GM19372 (cell line): ENCODE data around the gene ADM2.

ENCODE experiments used
- ATAC-seq: cut with Tn5 transposase; IDR thresholded peaks from one replicate; pipeline ENCODE4 v1.9.1; 2021; ENCODE audit warnings: mild to moderate bottlenecking, low read depth, moderate library complexity; ENCODE audit not compliant: unreplicated experiment

The ADM2 gene

DNA sequence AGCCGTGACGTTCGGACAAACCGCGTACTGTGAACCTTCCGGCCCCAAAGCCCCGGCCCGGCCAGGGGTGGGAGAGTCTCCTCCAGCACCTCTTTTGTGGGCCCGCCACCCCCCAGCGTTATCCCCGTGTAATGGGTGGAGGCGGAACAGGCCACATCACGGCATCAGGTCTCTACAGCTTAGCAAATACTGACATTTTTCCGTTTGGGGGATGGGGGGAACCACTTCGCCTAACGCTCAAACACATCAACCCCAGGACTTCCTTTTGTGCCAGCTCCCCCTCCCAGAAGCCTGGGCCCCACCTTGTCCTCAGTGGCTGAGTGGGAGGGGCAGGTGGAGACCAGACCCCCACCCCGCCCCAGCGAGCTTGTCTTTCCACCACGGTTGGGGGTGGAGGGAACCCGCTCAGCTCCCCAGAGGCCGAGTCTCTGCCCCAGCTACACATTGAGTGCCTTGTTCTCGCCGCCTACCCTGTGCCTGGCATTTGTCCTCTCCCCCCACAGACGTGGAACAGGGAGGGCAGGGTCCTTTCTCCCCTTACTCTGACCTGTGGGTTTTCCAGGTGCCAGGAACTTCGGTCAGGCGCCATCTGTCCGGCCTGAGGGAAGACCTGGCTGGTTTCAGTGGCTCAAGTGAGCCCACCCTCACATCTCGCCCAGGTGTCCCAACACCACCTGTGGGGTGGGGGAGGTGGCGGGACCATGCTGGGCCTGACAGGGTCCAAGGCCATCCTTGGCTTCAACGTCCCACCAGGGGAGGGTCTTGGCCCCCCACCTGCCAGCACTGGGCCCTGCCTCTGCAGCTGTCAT lies 36.1 kb upstream of the ADM2 start:
- no peak for ATAC-seq

DNA sequence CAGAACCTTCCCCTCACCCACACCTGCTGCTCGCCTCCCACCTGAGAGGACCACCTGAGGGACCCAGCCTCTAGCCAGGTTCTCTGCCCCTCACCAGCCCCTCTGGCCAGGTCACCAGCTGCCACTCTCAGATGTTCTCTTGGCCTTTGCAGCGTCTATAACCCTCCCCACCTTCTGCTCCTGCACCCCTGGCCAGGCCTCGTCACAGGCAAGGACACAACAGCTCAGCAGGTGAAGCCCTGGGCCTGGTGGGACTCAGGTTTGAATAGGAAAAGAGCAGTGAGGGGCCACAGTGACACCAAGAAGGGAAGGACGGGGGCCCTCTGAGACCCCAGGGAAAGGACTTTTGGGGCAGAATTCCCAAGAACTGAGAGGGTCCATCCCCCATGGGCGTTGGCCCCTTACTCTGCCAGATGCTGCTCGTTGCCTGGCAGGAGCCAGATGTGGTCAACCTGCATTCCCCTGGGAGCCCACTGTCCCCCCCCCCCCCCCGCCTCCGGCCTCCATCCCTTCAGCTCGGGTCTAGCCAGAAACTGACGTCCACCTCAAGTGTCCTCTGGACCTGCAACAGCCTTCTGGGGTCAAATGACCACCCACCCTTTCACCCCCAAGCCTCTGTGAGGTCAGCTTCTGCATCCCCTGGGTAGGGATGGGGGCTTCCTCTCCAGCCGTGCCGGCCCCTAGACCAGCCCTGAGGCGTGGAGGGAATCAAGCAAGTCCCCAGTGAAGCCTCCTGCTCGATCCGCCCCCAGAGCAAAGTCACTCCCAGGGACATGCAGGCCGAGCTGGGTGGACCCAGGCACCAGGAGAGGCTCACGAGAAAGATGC lies 35.2 kb upstream of the ADM2 start:
- no peak for ATAC-seq

DNA sequence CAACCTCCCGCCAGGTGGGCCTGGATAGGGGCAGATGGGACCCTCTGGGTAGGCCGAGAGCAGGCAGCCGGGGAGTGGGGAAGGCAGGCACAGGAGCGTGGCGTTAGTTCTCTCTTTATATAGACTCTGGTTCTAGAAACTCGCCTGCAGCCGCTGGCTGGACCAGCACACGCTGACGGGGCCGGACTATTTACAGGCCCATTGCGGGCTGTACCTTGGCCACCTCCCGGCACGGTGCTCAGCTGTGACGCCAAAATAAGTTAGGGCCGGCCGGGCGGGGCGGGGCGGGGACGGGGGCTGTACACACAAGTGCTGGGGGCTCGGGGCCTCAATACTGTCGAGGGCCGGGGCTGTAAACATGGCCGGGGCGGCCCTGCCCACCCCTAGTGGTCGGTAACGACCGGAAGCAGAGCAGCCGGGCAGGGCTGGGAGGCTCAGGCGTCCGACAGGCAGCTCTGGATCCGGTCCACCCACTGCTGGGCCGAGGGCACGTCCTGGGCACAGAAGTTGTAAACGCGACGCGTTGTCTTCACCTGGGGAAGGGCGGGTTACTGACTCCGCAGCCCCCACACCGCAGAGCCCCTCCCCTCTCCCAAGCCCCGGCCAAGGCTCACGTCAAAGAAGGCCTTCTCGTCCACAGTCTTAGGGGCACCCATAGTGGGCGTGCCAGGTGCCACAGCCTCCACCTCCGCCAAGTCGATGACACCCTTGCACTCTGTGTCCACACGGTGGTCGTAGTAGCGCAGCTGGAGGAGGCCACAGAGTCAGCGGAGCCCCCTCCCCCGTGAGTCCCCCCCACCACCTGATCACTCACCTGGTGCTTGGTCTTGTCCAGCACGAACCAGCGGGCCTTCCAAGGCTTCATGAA lies 34.4 kb upstream of the ADM2 start:
- ATAC-seq: no peak

DNA sequence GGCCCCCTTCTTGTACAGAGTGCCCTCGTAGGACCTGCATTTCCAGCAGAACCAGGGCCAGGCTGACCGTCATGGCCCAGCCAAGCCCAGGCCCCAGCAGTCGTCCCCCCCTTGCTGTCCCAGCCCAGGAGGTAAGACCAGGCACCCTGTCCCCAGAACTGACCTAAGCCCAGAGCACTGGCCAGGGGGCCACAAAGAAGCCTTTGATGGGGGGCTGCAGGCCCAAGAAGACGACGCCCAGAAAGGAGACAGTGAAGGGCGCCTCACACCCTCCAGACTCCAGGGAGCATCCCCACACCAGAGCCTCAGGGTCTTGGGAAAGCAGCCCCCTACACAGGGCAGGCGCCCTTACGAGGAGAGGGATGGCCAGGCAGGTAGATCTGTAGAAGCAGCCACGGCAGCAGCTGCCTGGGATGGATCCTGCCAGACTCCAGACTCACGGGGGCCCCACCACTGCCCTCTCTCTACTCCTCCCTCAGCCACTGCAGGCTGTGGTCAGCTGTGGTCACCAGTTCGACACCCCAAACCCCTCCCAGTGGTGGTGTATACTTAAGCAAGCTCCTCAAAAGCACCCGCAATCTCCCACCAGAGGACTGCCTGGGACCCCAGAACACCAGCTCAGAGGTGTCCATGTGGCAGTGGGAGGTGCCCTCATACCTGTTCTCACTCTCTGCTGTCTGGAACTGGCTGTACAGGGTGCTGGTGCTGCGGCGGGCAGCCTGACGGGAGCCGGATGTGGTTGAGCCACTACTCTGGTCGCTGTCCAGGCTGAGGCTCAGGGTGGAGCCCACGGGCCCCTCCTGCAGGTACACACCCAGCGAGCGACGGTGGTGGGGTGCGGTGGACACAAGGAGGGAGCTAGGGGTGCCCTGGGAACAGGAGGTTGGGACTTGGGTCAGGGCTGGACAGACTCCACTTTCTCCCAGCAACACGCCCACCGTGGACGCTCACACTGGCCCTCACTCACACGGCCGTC lies 33.5 kb upstream of the ADM2 start:
- ATAC-seq: no peak

DNA sequence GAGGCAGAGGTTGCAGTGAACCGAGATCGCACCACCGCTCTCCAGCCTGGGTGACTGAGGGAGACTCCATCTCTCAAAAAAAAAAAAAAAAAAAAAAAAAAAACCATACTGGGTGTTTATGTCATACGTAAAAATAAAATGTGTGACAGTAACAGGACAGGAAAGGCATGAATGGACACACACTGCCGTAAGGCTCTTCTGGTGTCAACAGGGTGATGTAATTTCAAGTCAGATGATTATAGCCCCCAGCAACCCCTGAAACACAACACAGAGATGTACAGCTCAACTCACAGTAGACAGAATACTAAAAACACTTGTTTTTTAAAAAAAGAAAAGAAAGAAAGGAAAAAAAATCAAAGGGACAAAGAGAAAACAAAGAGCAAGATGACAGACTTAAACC lies 28.7 kb upstream of the ADM2 start:
- ATAC-seq: no peak

DNA sequence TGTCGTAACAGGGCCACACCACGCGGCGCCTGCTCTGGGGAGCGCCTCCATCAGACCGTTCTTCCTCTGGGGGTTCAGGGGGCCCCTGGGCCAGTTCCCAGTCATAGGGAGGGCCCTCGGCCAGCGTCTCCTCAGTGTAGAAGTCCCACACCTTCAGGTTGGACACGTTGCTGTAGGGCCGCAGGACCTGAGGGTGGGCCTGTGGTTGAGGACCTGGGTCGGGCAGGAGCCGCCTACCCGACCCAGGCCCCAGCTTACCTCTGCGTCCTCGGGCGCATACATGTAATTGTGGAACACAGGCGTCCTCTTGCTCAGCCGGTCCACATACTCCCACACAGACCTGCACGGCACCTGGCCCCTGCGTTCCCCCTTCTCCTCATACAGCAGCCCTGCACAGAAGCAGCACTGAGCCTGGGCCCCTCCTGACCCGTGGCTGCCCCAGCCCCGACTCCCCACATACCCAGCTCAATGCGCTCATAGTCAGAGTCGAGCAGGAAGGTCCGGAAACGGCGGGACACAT lies 26.7 kb upstream of the ADM2 start:
- ATAC-seq: no peak

DNA sequence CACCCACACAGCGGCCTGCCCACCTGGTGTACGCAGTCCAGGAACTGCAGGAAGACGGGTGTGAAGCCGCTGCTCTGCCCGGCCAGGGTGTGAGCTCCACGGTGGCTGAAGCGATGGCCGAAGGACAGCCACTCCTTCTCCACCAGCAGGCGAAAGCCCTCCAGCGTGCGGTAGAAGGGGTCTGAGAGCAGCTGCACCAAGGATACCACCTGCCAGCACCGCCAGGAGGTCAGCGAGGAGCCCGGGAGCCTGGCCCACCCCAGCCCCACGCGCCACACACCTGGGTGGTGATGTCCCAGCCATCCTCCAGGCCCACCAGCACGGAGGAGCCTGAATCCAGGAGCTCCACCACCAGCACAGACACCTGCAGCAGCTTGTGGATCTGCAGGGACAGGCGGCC lies 26.1 kb upstream of the ADM2 start:
- ATAC-seq: no peak

DNA sequence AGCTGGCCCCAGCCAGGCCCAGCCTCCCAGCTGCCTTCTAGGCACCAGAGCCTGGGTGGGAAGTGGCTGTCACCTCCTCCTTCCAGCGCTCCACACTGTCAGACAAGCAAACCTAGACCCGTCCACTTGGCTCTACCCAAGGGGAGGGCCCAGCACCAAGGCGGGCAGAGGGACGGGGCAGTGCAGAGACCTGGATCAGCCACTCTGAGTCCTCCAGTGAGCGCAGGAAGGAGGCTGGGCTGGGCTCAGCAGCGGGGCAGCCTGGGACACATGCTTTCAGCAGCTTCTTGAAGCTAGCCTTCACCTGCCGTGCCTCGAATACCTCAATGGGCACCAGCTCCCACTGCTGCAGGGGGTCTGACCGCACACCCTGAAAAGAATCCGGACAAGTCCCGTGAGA lies 25.3 kb upstream of the ADM2 start:
- ATAC-seq: no peak

DNA sequence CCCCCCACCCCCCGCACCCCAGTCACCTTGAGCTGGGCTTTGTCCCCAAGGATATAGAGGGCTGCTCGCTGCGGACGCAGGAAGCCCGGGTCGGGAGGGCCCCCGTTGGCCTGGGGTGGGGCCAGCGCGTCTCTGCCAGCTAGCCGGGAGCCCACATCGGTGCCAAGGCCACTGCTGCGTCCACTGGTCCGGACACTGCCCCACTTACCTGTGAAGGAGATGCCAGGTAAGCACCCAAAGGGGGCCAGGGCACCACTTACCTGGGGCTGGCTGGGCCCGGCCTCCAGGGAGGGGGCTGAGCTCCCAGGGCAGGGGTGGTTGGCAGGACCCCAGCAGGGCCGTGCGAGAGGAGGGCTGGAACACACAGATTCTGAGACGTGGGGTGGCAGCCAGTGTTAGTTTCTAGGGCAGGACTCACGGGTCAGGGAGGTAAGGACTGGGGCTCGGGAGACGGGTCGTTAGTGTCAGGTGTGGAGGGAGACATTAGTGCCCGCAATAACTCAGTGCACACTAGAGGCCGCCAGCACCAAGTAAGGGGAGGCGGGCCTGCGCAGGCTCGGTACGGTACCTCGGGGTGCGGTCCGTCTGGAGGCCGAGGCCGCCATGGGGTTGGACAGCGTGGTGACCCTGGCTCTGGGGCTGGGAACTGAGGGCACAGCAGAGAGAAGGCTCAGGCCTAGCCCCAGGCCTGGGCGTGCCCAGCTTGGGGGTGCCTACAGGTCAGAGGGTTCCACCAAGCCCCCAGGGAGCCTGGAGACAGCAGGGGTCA lies 24.7 kb upstream of the ADM2 start:
- no peak for ATAC-seq

DNA sequence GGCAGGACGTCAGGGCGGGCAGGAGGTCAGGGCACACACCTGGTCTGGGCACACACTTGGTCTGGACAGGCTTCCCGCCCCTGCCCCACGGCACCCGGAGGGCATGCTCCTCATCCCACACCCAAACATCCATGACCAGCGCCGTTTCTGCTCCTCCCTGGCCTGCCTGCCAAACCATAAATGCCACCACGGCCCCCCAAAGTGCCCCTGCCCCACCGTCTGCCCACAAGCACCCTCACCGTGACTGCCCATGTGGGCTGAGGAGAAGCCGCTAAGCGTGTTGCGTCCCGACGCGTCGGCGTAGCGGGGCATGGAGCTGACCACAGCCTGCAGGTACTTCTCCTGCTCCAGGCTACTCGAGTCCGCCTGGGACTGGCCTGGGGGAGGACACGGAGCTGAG lies 22.3 kb upstream of the ADM2 start:
- no peak for ATAC-seq

DNA sequence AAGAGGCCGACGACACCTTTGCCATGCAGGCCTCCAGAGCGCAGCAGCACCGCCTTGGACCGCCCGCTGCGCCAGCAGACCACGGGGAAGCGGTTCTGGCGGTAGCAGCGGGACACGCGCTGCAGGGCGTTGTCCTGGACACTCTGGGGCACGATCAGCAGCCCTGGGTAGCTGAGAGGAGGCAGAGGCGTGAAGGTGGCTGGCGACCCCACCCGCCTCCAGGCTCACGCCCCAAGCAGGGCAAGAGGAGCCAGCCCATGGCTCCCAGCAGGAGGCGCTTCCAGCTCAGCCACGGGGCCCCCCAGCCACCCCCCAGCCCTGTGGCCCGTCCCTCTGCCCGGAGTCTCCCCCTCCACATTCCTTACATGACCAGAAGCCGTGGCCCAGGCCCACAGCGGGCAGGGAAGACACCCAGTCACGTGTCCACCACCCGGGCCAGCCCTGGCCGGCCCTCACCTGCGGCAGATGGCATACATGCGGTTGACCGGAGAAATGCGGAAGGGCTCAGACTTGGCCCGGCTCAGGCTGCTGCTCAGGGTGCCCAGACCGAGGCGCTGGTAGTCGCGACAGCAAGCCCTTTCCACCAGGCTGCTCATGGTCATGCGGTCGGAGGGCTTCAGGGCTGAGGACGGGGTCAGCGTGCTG lies 21.7 kb upstream of the ADM2 start:
- no peak for ATAC-seq

DNA sequence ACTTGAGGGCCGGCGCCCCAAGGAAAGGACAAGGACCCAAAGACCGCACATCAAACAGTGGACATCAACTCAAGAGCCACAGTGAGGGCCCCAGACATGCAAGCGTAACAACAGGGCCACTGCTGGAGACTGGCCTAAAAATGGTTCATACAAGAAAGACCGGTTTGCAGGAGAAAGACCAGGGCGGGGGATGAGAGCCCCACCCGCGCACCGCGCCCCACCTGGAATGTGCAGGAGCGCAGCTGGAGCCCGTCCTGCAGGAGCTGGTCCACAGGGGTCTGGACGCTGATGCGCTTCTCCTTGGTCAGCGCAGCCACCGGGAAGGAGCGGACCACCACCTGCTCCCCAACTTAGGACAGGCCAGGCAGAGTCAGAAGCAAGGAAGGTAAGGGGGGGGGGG lies 20.4 kb upstream of the ADM2 start:
- no peak for ATAC-seq

DNA sequence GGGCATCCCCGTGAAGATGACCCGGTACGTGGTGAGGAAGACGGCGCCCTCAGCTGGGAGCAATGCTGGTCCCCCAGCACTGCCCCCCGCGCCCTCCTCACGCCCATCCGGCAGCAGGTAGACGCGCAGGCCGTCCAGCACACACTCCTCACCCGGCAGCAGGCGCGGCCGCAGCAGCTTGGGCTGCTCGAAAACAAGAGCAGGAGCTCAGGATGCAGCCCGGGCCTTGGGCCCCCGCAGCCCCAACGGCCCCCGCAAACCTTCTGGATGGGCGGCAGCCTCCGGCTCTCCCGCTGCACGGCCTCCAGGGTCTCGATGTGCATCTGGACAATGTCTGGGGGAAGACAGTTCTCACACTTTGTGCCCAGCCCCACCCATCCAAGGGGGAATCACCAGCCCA lies 19.8 kb upstream of the ADM2 start:
- no peak for ATAC-seq

DNA sequence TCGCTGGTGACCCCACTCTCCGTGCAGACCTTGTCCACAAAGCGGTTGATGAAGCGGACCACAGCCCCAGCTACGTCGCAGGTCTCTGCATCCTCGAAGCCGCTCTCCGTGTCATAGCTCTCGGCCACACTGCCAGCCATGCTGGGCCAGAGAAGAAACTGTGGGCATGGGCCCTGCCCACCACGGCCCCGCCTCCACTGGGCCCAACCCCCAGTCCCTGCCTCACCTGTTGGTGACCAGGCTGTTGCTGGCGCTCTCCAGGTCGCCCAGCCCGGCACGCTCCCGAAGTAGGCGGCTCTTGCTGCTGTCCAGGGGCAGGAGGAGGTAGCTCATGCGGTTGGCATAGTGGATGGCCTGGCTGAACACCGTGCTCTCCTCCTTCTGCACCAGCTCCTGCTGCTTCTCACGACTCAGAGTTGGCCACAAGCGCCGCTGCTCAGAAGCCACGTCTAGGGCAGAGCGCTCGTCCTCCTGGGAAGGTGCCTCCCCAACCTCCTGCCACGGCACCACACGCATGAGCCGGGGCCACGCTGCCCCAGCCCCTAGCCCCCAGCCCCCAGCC lies 19.3 kb upstream of the ADM2 start:
- no peak for ATAC-seq

DNA sequence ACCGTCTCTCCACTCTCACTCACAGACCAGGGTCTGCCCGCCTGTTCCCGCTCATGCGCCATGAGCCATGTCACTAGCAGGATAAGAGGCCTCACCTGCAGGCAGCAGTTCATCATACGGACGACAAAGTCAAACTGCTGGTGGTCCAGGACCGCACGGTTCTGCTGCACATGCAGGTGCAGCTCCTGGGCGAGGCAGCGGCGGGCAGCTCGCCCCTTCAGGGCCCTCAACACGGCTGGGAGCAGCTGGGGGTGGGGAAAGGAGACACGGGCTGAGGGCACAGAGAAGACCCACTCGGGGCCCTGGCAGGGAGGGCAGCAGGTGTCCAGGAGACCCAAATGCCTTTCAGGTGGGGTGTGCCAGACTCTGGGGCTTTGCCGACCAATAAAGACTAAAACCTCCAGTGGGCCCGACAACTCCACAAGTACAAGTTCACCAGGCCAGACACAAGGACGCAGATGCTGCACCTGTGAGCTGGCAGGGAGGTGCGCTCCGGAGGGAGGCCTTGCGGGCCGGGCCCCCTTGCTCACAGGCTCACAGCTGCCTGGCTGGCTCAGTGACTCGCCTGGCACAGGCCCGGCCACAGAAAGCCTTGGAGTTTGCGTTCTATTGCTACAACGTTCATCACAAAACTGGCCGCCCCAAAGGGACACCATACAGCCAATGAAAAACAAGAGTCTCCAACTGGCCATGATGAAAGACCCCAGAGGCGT lies 18.0 kb upstream of the ADM2 start:
- ATAC-seq: no peak

DNA sequence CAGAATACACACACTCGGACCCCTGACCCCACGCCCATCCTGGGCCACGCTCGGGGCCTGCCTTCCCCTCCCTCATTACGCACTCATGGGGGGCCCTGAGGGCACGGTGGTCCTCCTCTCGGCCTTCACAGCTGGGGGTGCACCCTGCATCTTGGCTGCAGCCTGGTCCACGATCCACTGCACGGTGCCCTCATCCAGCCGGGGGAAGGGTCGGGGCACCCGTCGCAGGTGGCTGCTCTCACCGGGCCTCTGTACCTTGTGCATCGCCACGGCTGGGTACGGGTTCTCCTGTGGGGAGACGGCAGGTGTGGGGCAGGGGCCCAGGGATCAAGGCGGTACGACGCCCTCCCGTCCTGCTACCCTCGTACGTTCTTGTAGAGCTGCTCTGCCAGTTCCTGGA lies 16.9 kb upstream of the ADM2 start:
- no peak for ATAC-seq
